ENCODE measurements around the gene ZBTB43. TPM values are rescaled to one million over a fixed set of nuclear protein-coding genes. Genes with fewer than 3 reads are reported as not detected.
"Not testable (repeated sequence)": the region's sequence is repeated elsewhere in the genome, so short reads cannot be mapped to it uniquely, and the experiment has no call there.

The ZBTB43 gene
- total RNA-seq, 1 donor from 2014 or later: 21.8 TPM

- Mint-ChIP-seq H3K27ac (peak overlapping the region; percentile 98), H3K36me3 (ENCODE audit: insufficient read depth) (no peaks in the 10 kb centered on the region), H3K4me1 (ENCODE audit: low read depth) (peaks cover 17% of the 10 kb centered on the region), H3K27me3 (peaks cover 9% of the 10 kb centered on the region), H3K4me3 (ENCODE audit: low read depth) (peak overlapping the region; percentile 88), H3K9me3 (ENCODE audit: low read depth) (peaks cover 4% of the 10 kb centered on the region)
- TF ChIP-seq CTCF (IDR thresholded peaks at IDR 0.05; ENCODE audit: unreplicated experiment): no peak
- no peak for DNase-seq (ENCODE audit: low spot score, unreplicated experiment)
These were observed 593 bp upstream of the ZBTB43 start for GRCh38 chr9:126804198-126804695.

GRCh38 chr9:126805554-126806262, 868 bp downstream of the ZBTB43 start:
- H3K9me3 Mint-ChIP-seq (ENCODE audit: low read depth): peaks cover 4% of the 10 kb centered on the region
- peak overlapping the region; percentile 88 for H3K4me3 Mint-ChIP-seq (ENCODE audit: low read depth)
- no peak for DNase-seq (ENCODE audit: low spot score, unreplicated experiment)
- peaks cover 9% of the 10 kb centered on the region for H3K27me3 Mint-ChIP-seq
- no peaks in the 10 kb centered on the region for H3K36me3 Mint-ChIP-seq (ENCODE audit: insufficient read depth)
- no peak for TF ChIP-seq CTCF (IDR thresholded peaks at IDR 0.05; ENCODE audit: unreplicated experiment)
- peaks cover 17% of the 10 kb centered on the region for H3K4me1 Mint-ChIP-seq (ENCODE audit: low read depth)
- H3K27ac Mint-ChIP-seq: peak overlapping the region; percentile 98

- H3K27ac Mint-ChIP-seq: peak overlapping the region; percentile 98
- H3K4me3 Mint-ChIP-seq (ENCODE audit: low read depth): peak overlapping the region; percentile 88
- DNase-seq (ENCODE audit: low spot score, unreplicated experiment): no peak
These were observed 1.5 kb downstream of the ZBTB43 start for GRCh38 chr9:126806336-126806735.

GRCh38 chr9:126809068-126809467, 4.2 kb downstream of the ZBTB43 start:
- H3K9me3 Mint-ChIP-seq (ENCODE audit: low read depth): peaks cover 8% of the 10 kb centered on the region
- peaks cover 20% of the 10 kb centered on the region for H3K36me3 Mint-ChIP-seq (ENCODE audit: insufficient read depth)
- no peaks in the 10 kb centered on the region for H3K27me3 Mint-ChIP-seq
- H3K27ac Mint-ChIP-seq: no peak overlapping the region
- no peak for TF ChIP-seq CTCF (IDR thresholded peaks at IDR 0.05; ENCODE audit: unreplicated experiment)
- H3K4me3 Mint-ChIP-seq (ENCODE audit: low read depth): no peak overlapping the region
- no peak for DNase-seq (ENCODE audit: low spot score, unreplicated experiment)
- H3K4me1 Mint-ChIP-seq (ENCODE audit: low read depth): peaks cover 17% of the 10 kb centered on the region

More at GRCh38 chr9:126806336-126806735, 1.5 kb downstream of the ZBTB43 start:
- Mint-ChIP-seq H3K4me1 (ENCODE audit: low read depth) (peaks cover 17% of the 10 kb centered on the region), H3K9me3 (ENCODE audit: low read depth) (peaks cover 4% of the 10 kb centered on the region), H3K36me3 (ENCODE audit: insufficient read depth) (peaks cover 2% of the 10 kb centered on the region), H3K27me3 (peaks cover 9% of the 10 kb centered on the region)
- TF ChIP-seq CTCF (IDR thresholded peaks at IDR 0.05; ENCODE audit: unreplicated experiment): no peak

- peaks cover 14% of the 10 kb centered on the region for H3K4me1 Mint-ChIP-seq (ENCODE audit: low read depth)
- not testable (repeated sequence) for H3K4me3 Mint-ChIP-seq (ENCODE audit: low read depth); H3K9me3 Mint-ChIP-seq (ENCODE audit: low read depth); DNase-seq (ENCODE audit: low spot score, unreplicated experiment); H3K27me3 Mint-ChIP-seq; H3K27ac Mint-ChIP-seq
- H3K36me3 Mint-ChIP-seq (ENCODE audit: insufficient read depth): peaks cover 26% of the 10 kb centered on the region
These were observed 5.4 kb downstream of the ZBTB43 start for GRCh38 chr9:126810221-126810620.

GRCh38 chr9:126813072-126813471, 8.2 kb downstream of the ZBTB43 start:
- peaks cover 16% of the 10 kb centered on the region for H3K9me3 Mint-ChIP-seq (ENCODE audit: low read depth)
- DNase-seq (ENCODE audit: low spot score, unreplicated experiment): no peak
- no peak for TF ChIP-seq CTCF (IDR thresholded peaks at IDR 0.05; ENCODE audit: unreplicated experiment)
- H3K36me3 Mint-ChIP-seq (ENCODE audit: insufficient read depth): peaks cover 48% of the 10 kb centered on the region
- no peaks in the 10 kb centered on the region for H3K27me3 Mint-ChIP-seq
- H3K4me1 Mint-ChIP-seq (ENCODE audit: low read depth): no peaks in the 10 kb centered on the region
- no peak overlapping the region for H3K27ac Mint-ChIP-seq
- H3K4me3 Mint-ChIP-seq (ENCODE audit: low read depth): no peak overlapping the region

Data from progenitor cell of endocrine pancreas (in vitro differentiated cells).